Caco-2 (cell line): ENCODE measurements around the gene SYVN1. TPM values are rescaled to one million over a fixed set of nuclear protein-coding genes. Genes with fewer than 3 reads are reported as not detected.
A peak's percentile ranks its signal among the peaks of the same experiment; 100 is the strongest.

Experiments
- BruUV-seq: library from RNA; stranded (reverse); fragments of 400-500 nt; replicated peaks from 2 replicates; lab custom pipeline; 2021; lab: Mats Ljungman, UMichigan
- CTCF ChIA-PET: fragments of 300-600 bp; sonication (Branson Sonifier 250); formaldehyde crosslinking; loops from one replicate; lab custom pipeline; 2022; ENCODE audit warnings: antibody characterized with exemption; lab: Charles Lee
- POLR2A ChIA-PET: fragments of 300-600 bp; sonication (Branson Sonifier 250); formaldehyde crosslinking; loops from one replicate; lab custom pipeline; 2022; ENCODE audit warnings: antibody characterized with exemption; lab: Charles Lee
- DNase-seq, 2 experiments: peaks; one replicate each; pipeline versions ENCODE4 v3.0.0 to v3.0.0-alpha.2; 2020 to 2022
- H3K27me3 ChIP-seq: replicated peaks from 2 replicates; pipeline ENCODE4 v1.6.0; 2011; ENCODE audit warnings: low read length; ENCODE audit not compliant: control insufficient read depth, insufficient read depth
- H3K36me3 ChIP-seq: 2 replicates; pipeline ENCODE4 v1.5.1; 2011; ENCODE audit warnings: low read length; ENCODE audit not compliant: control insufficient read depth, insufficient read depth
- H3K4me1 ChIP-seq: fragments of 250-450 bp; sonication (Bioruptor Pico); 2 replicates; pipeline ENCODE4 v1.5.1; 2020; ENCODE audit warnings: mild to moderate bottlenecking
- H3K4me3 ChIP-seq: 2 replicates; pipeline ENCODE4 v1.5.1; 2011; ENCODE audit warnings: low read depth, mild to moderate bottlenecking, control low read depth, low read length
- H3K9me3 ChIP-seq: fragments of 250-450 bp; sonication (Bioruptor Pico); 2 replicates; pipeline ENCODE4 v1.5.1; 2020; ENCODE audit warnings: mild to moderate bottlenecking, moderate library complexity
- H3K27ac Mint-ChIP-seq: one replicate; pipeline ENCODE4 v1.8.0; 2022; ENCODE audit warnings: mixed read lengths; ENCODE audit not compliant: unreplicated experiment
- H3K27me3 Mint-ChIP-seq: one replicate; pipeline ENCODE4 v1.8.0; 2022; ENCODE audit warnings: mixed read lengths; ENCODE audit not compliant: insufficient read depth, unreplicated experiment
- H3K36me3 Mint-ChIP-seq: one replicate; pipeline ENCODE4 v1.8.0; 2022; ENCODE audit warnings: mild to moderate bottlenecking, mixed read lengths; ENCODE audit not compliant: insufficient read depth, unreplicated experiment
- H3K4me1 Mint-ChIP-seq: one replicate; pipeline ENCODE4 v1.8.0; 2022; ENCODE audit warnings: low read depth, mixed read lengths; ENCODE audit not compliant: unreplicated experiment
- H3K4me3 Mint-ChIP-seq: one replicate; pipeline ENCODE4 v1.8.0; 2022; ENCODE audit warnings: mild to moderate bottlenecking, moderate library complexity, mixed read lengths; ENCODE audit not compliant: unreplicated experiment
- H3K9me3 Mint-ChIP-seq: one replicate; pipeline ENCODE4 v1.8.0; 2022; ENCODE audit warnings: mixed read lengths; ENCODE audit not compliant: unreplicated experiment
- intact Hi-C: fragments of 100-400 bp; cut with micrococcal nuclease; formaldehyde crosslinking; loops from one replicate; pipeline ENCODE4 v1.10.0; 2022; ENCODE audit not compliant: unreplicated experiment
- total RNA-seq: library from RNA; stranded (reverse); gene quantifications from 2 replicates; pipeline ENCODE4 v1.2.3, GENCODE V29; 2022
- TF ChIP-seq, protein P1 (sequence below), 2 experiments: fragments of 200-600 bp in 1 of 2; IDR thresholded peaks; 1 replicate in 1 of 2; 2 replicates in 1 of 2; pipeline versions ENCODE4 v1.5.1 to v1.8.0; 2011 to 2022; ENCODE audit warnings: antibody characterized with exemption in 1 of 2, control low read depth in 1 of 2, inconsistent platforms in 1 of 2, low read depth in 1 of 2, low read length in 1 of 2, mild to moderate bottlenecking in 1 of 2, moderate library complexity in 1 of 2; ENCODE audit not compliant: insufficient read depth in 1 of 2, severe bottlenecking in 1 of 2, unreplicated experiment in 1 of 2

Gene SYVN1
- total RNA-seq, 1 experiment from 2014 or later: 50.9 TPM

DNA sequence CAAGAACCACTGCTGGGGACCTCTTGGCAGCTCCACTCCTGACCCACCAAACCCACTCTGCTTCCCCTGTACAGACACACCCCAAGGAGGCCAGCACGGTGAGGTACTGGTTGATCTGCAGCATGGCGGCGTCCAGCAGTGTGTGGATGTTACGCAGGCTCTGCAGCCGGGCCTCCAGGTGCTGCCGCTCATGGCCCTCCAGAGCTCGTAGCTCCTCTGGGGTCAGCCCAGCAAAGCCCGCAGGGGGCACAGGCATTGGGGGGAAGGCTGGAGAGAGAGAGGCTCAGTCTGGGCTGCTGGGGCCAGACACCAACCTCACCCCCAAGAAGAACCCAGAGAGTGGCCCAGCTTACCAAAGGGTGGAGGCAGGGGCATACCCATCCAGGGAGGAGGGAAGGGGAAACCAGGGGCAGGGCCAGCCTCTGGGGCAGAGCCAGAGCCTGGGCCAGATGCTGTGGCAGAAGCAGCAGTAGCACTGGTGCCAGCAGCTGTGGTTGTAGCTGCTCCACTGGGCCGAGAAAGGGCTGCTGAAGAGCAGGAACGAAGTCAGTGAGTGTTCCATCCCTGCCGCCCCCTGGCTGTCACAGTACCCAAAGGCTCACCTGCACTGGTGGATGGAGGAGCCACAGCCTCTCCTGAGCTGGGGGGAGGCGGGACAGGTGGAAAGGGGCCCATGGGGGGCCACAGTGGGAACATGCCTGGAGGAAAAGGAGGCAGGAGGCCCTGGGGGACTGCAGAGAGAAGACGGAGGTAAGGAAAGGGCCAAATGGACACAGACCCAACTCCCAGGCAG lies 4.5 kb downstream of the SYVN1 start:
- H3K27me3 Mint-ChIP-seq: no peaks in the 10 kb centered on the region
- Histone ChIP-seq H3K4me1 (0 out of 2 replicates have a peak, but pooled peaks cover 5% of the 10 kb centered on the region), H3K36me3 (peaks cover 9% of the 10 kb centered on the region), H3K9me3 (no peaks in the 10 kb centered on the region), H3K27me3 (no peaks in the 10 kb centered on the region), H3K4me3 (no peak overlapping the region)
- CTCF ChIA-PET: interaction anchor here (0.5 to 1.2 kb wide), 3 partner anchors 19 to 157 kb away, joined by 3 to 7 read pairs (median 3); no protein-coding TSS in a partner anchor
- H3K27ac Mint-ChIP-seq: no peak overlapping the region
- POLR2A ChIA-PET: interaction anchor here (2.1 kb wide), 1 partner anchor 8 kb away, joined by 10 read pairs; the partner anchor contains the start of genes FAU and MRPL49
- no peaks in the 10 kb centered on the region for H3K9me3 Mint-ChIP-seq
- H3K4me1 Mint-ChIP-seq: no peaks in the 10 kb centered on the region
- peaks cover 81% of the 10 kb centered on the region for H3K36me3 Mint-ChIP-seq
- intact Hi-C loops: no loop called here
- DNase-seq: peak in 1 of 2 experiments; percentile 40
- no TSS peak for BruUV-seq
- H3K4me3 Mint-ChIP-seq: no peak overlapping the region
- TF ChIP-seq, protein P1, sequence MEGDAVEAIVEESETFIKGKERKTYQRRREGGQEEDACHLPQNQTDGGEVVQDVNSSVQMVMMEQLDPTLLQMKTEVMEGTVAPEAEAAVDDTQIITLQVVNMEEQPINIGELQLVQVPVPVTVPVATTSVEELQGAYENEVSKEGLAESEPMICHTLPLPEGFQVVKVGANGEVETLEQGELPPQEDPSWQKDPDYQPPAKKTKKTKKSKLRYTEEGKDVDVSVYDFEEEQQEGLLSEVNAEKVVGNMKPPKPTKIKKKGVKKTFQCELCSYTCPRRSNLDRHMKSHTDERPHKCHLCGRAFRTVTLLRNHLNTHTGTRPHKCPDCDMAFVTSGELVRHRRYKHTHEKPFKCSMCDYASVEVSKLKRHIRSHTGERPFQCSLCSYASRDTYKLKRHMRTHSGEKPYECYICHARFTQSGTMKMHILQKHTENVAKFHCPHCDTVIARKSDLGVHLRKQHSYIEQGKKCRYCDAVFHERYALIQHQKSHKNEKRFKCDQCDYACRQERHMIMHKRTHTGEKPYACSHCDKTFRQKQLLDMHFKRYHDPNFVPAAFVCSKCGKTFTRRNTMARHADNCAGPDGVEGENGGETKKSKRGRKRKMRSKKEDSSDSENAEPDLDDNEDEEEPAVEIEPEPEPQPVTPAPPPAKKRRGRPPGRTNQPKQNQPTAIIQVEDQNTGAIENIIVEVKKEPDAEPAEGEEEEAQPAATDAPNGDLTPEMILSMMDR (IDR thresholded peaks at IDR 0.05; ENCODE audit: insufficient read depth in 1 of 2, low read depth in 1 of 2, low read length in 1 of 2, severe bottlenecking in 1 of 2, unreplicated experiment in 1 of 2): no peak

DNA sequence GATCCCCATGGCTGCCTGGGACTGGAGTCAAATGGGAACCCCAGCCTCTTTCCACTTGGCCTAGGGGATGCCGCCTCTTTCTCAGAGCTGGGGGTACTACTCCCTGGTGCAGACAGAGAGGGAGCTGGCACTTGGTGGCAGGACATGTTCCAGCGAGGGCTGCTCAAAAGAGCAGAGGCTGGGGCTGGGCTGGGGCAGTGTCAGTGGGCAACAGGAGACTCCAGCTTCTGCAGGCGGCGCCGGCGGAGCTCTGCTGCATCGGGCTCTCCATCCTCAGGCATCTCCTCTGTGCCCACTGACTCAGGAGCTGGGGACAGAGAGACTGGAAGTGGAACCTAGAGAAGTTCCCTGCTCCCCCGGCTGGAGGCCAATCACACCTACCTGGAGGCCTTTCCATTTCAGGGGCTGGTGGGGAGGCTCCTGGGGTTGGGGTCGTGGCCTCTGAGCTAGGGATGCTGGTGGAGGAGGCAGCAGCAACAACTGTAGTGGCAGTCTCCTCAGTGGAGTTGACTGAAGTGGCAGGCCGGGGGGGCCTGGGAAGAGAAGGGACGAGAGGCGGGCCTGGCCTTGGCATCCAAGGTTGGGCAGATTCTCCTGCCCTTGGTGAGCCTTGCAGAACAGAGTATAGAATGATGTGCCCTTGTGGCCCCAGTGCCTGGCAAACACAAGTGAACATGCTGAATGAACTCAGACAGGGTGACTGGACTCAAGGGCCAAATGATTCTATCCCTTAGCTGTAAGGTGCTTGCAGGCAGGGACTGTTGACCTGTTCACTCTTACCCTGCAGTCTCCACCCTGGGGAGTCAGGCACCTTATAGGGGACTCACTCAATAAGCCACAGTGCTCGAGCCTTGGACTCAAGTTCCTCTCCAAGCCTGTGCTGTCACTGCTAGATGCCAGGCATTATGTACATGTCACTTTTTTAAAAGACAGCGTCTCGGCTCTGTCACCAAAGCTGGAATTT lies 5.9 kb downstream of the SYVN1 start:
- no peak overlapping the region for H3K4me3 ChIP-seq
- no peaks in the 10 kb centered on the region for H3K27me3 ChIP-seq
- no peaks in the 10 kb centered on the region for H3K9me3 Mint-ChIP-seq
- H3K27me3 Mint-ChIP-seq: no peaks in the 10 kb centered on the region
- intact Hi-C loops: no loop called here
- peak in 1 of 2 experiments; percentile 32 for DNase-seq
- H3K36me3 Mint-ChIP-seq: peaks cover 74% of the 10 kb centered on the region
- no TSS peak for BruUV-seq
- H3K4me3 Mint-ChIP-seq: no peak overlapping the region
- 0 out of 2 replicates have a peak, but pooled peaks cover 5% of the 10 kb centered on the region for H3K4me1 ChIP-seq
- peaks cover 10% of the 10 kb centered on the region for H3K36me3 ChIP-seq
- H3K9me3 ChIP-seq: no peaks in the 10 kb centered on the region
- H3K27ac Mint-ChIP-seq: no peak overlapping the region
- ChIA-PET POLR2A (no interaction called here), CTCF (interaction anchor here (0.6 to 1.2 kb wide), 3 partner anchors 18 to 1152 kb away, joined by 3 read pairs; no protein-coding TSS in a partner anchor)
- no peaks in the 10 kb centered on the region for H3K4me1 Mint-ChIP-seq
- TF ChIP-seq, protein P1 (IDR thresholded peaks at IDR 0.05; ENCODE audit: insufficient read depth in 1 of 2, low read depth in 1 of 2, low read length in 1 of 2, severe bottlenecking in 1 of 2, unreplicated experiment in 1 of 2): no peak
